OCI-LY1 (cell line): ENCODE measurements around the gene EIF4EBP2.

Experiments used
- EZH2 ChIP-seq: fragments of 200-600 bp; sonication (generic), shearing (Covaris generic); IDR thresholded peaks from 2 replicates; pipeline ENCODE4 v1.8.0; 2017; ENCODE audit warnings: borderline replicate concordance, mixed run types, mild to moderate bottlenecking, antibody characterized with exemption, low read length, moderate library complexity, mixed read lengths
- TF ChIP-seq, protein P1 (sequence below): fragments of 200-600 bp; sonication (generic), shearing (Covaris generic); IDR thresholded peaks from 2 replicates; pipeline ENCODE4 v1.5.1; 2017; ENCODE audit warnings: mild to moderate bottlenecking, antibody characterized with exemption, low read length, moderate library complexity, mixed read lengths

- TF ChIP-seq, protein P1, sequence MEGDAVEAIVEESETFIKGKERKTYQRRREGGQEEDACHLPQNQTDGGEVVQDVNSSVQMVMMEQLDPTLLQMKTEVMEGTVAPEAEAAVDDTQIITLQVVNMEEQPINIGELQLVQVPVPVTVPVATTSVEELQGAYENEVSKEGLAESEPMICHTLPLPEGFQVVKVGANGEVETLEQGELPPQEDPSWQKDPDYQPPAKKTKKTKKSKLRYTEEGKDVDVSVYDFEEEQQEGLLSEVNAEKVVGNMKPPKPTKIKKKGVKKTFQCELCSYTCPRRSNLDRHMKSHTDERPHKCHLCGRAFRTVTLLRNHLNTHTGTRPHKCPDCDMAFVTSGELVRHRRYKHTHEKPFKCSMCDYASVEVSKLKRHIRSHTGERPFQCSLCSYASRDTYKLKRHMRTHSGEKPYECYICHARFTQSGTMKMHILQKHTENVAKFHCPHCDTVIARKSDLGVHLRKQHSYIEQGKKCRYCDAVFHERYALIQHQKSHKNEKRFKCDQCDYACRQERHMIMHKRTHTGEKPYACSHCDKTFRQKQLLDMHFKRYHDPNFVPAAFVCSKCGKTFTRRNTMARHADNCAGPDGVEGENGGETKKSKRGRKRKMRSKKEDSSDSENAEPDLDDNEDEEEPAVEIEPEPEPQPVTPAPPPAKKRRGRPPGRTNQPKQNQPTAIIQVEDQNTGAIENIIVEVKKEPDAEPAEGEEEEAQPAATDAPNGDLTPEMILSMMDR: no peak
- TF ChIP-seq EZH2: no peak
These were observed 61.9 kb downstream of the EIF4EBP2 start for GRCh38 chr10:70465832-70466231.
